ENCODE data around the gene MASP2. TPM values are rescaled to one million over a fixed set of nuclear protein-coding genes. Genes with fewer than 3 reads are reported as not detected.

Gene MASP2
- total RNA-seq, 4 donors from 2014 or later, result 0.19 TPM; not detected in 3

GRCh38 chr1:10987840-10988417, 59.1 kb downstream of the MASP2 start:
- DNase-seq, result no peak
- Histone ChIP-seq H3K27me3 (peaks cover 0 to 12% (median 0%) of the 10 kb centered on the region in 4 donors), H3K4me1 (no peaks in the 10 kb centered on the region), H3K9me3 (no peaks in the 10 kb centered on the region), H3K4me3 (no peak overlapping the region), H3K27ac (no peak overlapping the region), H3K36me3 (no peaks in the 10 kb centered on the region)
- 61 to 66% methylated on average over 4 of the region's 4 CpGs for WGBS, 2 donors
- TF ChIP-seq, protein P1, sequence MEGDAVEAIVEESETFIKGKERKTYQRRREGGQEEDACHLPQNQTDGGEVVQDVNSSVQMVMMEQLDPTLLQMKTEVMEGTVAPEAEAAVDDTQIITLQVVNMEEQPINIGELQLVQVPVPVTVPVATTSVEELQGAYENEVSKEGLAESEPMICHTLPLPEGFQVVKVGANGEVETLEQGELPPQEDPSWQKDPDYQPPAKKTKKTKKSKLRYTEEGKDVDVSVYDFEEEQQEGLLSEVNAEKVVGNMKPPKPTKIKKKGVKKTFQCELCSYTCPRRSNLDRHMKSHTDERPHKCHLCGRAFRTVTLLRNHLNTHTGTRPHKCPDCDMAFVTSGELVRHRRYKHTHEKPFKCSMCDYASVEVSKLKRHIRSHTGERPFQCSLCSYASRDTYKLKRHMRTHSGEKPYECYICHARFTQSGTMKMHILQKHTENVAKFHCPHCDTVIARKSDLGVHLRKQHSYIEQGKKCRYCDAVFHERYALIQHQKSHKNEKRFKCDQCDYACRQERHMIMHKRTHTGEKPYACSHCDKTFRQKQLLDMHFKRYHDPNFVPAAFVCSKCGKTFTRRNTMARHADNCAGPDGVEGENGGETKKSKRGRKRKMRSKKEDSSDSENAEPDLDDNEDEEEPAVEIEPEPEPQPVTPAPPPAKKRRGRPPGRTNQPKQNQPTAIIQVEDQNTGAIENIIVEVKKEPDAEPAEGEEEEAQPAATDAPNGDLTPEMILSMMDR (IDR thresholded peaks at IDR 0.05), result no peak
- no peak for TF ChIP-seq POLR2A (IDR thresholded peaks at IDR 0.05)
- intact Hi-C loops (cut with DNase I), result no loop called here

DNA sequence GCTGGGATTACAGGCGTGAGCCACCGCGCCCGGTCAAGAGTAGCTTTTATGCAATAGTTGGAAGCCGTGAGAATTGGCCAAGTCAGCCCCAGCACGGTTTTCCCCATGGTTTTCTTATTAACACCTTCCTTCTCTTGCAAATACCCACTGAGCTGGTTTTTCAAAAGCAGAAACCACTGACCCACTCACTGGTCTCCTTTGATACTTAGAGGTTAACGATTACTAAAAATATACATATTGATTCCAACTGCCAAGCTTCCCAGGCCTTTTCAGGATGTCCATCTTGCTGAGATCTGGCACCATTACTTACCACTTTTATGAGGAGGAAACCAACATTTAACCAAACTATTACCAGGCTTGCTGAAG, 60.5 kb downstream of the MASP2 start:
- Histone ChIP-seq H3K27ac (no peak overlapping the region), H3K27me3 (peaks cover 0 to 25% (median 0%) of the 10 kb centered on the region in 4 donors), H3K36me3 (no peaks in the 10 kb centered on the region), H3K9me3 (no peaks in the 10 kb centered on the region), H3K4me3 (no peak overlapping the region), H3K4me1 (no peaks in the 10 kb centered on the region)
- no peak for DNase-seq
- WGBS, 2 donors, result 51 to 75% methylated on average over 2 to 5 of the region's 7 CpGs
- no peak for TF ChIP-seq POLR2A (IDR thresholded peaks at IDR 0.05)
- TF ChIP-seq, protein P1 (IDR thresholded peaks at IDR 0.05), result no peak
- intact Hi-C loops (cut with DNase I), result no loop called here

DNA sequence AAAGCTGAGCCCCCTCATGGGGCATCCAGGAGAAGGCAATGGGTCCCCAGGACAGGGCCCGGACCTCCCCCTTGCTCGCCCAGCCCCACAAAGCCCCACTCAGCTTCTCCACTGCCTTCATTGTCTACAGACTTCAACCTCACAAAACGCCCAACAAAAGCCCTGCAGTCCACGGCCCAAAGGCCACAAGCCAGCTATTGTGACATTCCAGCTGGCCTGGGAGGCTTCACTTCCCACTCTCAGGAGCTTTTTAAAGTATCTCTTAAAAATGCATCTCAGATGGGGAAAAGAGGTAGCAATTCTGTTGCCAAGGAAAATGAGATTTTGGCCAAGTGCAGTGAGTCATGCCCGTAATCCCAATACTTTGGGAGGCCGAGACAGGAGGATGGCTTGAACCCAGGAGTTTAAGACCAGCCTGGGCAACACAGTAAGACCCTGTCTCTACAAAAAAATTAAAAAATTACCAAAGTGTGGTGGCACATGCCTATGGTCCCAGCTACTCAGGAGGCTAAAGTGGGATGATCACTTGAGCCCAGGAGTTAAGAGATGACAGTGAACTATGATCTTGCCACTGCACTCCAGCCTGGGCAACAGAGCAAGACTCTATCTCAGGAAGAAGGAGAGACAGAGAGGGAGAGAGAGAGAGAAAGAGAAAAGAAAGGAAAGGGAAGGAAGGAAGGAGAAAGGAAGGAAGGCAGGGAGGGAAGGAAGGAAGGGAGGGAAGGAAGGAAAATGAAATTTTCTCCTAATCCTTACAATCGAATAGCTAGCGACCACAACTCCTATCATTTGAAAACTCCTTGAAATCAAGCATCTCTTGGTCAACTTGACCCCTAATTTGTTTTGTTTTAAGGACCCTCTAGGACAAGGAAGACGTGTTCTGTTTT, 66.0 kb downstream of the MASP2 start:
- H3K27ac ChIP-seq, result peak overlapping the region in 3 of 4 donors; percentile 48 to 81 (median 73)
- WGBS, 2 donors, result 49 to 67% methylated on average over 5 to 9 of the region's 9 CpGs
- H3K4me3 ChIP-seq, result peak overlapping the region in 1 of 4 donors; percentile 48
- no peaks in the 10 kb centered on the region for H3K9me3 ChIP-seq
- no peak for DNase-seq
- peaks cover 0 to 45% (median 0%) of the 10 kb centered on the region in 4 donors for H3K27me3 ChIP-seq
- H3K36me3 ChIP-seq, result no peaks in the 10 kb centered on the region
- TF ChIP-seq POLR2A (IDR thresholded peaks at IDR 0.05), result no peak
- intact Hi-C loops (cut with DNase I), result no loop called here
- H3K4me1 ChIP-seq, result peaks cover 17 to 36% (median 17%) of the 10 kb centered on the region in 3 donors

DNA sequence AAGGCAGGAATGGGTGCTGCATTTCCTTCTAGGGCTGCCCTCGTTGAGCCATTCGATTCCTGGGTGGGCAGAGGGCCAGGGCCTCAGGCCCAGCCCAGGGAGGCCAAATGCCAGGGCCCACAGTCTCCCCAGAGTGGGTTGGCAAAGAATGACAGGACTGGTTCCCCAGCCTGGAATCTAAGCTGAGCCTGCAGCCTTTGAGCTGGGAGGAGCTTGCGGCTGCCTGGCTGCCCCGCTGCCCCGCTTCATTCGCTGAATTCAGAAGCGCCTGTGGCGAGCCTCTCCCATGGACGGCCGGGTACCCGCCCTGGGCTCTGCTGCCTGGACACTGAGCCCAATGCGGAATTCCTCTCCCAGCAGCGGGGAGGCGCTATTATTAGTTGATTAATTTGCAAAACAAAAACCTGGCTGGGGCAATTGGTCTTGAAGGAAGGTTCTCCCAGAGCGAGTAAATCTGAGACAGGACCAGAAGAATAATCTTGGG, 66.9 kb downstream of the MASP2 start:
- peaks cover 23 to 45% (median 23%) of the 10 kb centered on the region in 3 donors for H3K4me1 ChIP-seq
- peak overlapping the region in 2 of 4 donors; percentile 25 to 48 for H3K4me3 ChIP-seq
- 15 to 29% methylated on average over 4 to 8 of the region's 15 CpGs for WGBS, 2 donors
- H3K36me3 ChIP-seq, result no peaks in the 10 kb centered on the region
- H3K27me3 ChIP-seq, result peaks cover 0 to 45% (median 0%) of the 10 kb centered on the region in 4 donors
- no peaks in the 10 kb centered on the region for H3K9me3 ChIP-seq
- H3K27ac ChIP-seq, result peak overlapping the region in 3 of 4 donors; percentile 48 to 81 (median 73)
- TF ChIP-seq, protein P1 (IDR thresholded peaks at IDR 0.05), result peak in 5 of 6 experiments; percentile 21 to 57 (median 51)
- no peak for TF ChIP-seq POLR2A (IDR thresholded peaks at IDR 0.05)
- DNase-seq, result no peak
- intact Hi-C loops (cut with DNase I), result no loop called here

- no peak for DNase-seq
- intact Hi-C loops (cut with DNase I), result no loop called here
- peaks cover 23 to 52% (median 26%) of the 10 kb centered on the region in 3 donors for H3K4me1 ChIP-seq
- H3K27me3 ChIP-seq, result peaks cover 0 to 45% (median 0%) of the 10 kb centered on the region in 4 donors
- peak overlapping the region in 1 of 4 donors; percentile 25 for H3K4me3 ChIP-seq
- 56 to 62% methylated on average over 10 to 12 of the region's 13 CpGs for WGBS, 2 donors
- no peaks in the 10 kb centered on the region for H3K9me3 ChIP-seq
- TF ChIP-seq, protein P1 (IDR thresholded peaks at IDR 0.05), result no peak
- no peak for TF ChIP-seq POLR2A (IDR thresholded peaks at IDR 0.05)
- H3K27ac ChIP-seq, result peak overlapping the region in 3 of 4 donors; percentile 48 to 81 (median 73)
- H3K36me3 ChIP-seq, result no peaks in the 10 kb centered on the region
Observed at GRCh38 chr1:10979483-10979920, 67.5 kb downstream of the MASP2 start.

Measured in esophagus squamous epithelium (tissue), 5 donors.